AG04449 (cell line): Measurements from ENCODE around the gene NCAPG.
A peak's percentile ranks its signal among the peaks of the same experiment; 100 is the strongest.

Experiments
- CTCF ChIA-PET: fragments of 350-600 bp; formaldehyde crosslinking; extraction: SDS; loops from one replicate; lab custom pipeline; 2021; ENCODE audit warnings: antibody characterized with exemption; lab: Yijun Ruan, JAX
- POLR2A ChIA-PET: fragments of 400-600, 350-600 bp; formaldehyde crosslinking; extraction: SDS; loops from one replicate; lab custom pipeline; 2020; ENCODE audit warnings: antibody characterized with exemption, inconsistent platforms; lab: Yijun Ruan, JAX
- DNase-seq: peaks from one replicate; pipeline ENCODE4 v3.0.0-alpha.2; 2010; ENCODE audit warnings: low read depth, low spot score
- H3K4me3 ChIP-seq: 2 replicates; pipeline ENCODE4 v1.5.1; 2011; ENCODE audit warnings: low read depth, mild to moderate bottlenecking, control low read depth, low read length
- CTCF ChIP-seq: IDR thresholded peaks from one replicate; pipeline ENCODE4 v1.5.1; 2011; ENCODE audit warnings: mild to moderate bottlenecking, moderate library complexity, low read length, control low read depth, inconsistent platforms; ENCODE audit not compliant: insufficient read depth; ENCODE audit errors: missing control alignments

NCAPG gene

GRCh38 chr4:17807446-17807845 is 3.3 kb upstream of the NCAPG start:
- peak overlapping the region; percentile 35 for H3K4me3 ChIP-seq
- TF ChIP-seq CTCF, result no peak
- DNase-seq, result no peak
- POLR2A ChIA-PET, result interaction anchor here (0.6 to 0.9 kb wide), 2 partner anchors 10 to 193 kb away, joined by 3 read pairs; partner anchors contain the start of gene MED28
- CTCF ChIA-PET, result interaction anchor here (1.0 to 7.6 kb wide), 18 partner anchors 10 to 788 kb away, joined by 3 to 123 read pairs (median 6); partner anchors contain the start of genes FAM184B and MED28

- ChIA-PET POLR2A (interaction anchor here (0.9 kb wide), 1 partner anchor 261 kb away, joined by 5 read pairs; no protein-coding TSS in a partner anchor), CTCF (interaction anchor here (0.6 to 7.6 kb wide), 10 partner anchors 7 to 262 kb away, joined by 3 to 123 read pairs (median 5); partner anchors contain the start of gene MED28)
- H3K4me3 ChIP-seq, result peak overlapping the region; percentile 87
- no peak for DNase-seq
- no peak for TF ChIP-seq CTCF
These were observed 1.1 kb upstream of the NCAPG start for GRCh38 chr4:17809667-17810066.

- CTCF ChIA-PET, result interaction anchor here (7.6 kb wide), 1 partner anchor 264 kb away, joined by 123 read pairs; no protein-coding TSS in a partner anchor
- peak overlapping the region; percentile 82 for H3K4me3 ChIP-seq
- DNase-seq, result no peak
- POLR2A ChIA-PET, result interaction anchor here (1.0 kb wide), 2 partner anchors 12 to 211 kb away, joined by 3 to 4 read pairs; no protein-coding TSS in a partner anchor
- TF ChIP-seq CTCF, result no peak
These were observed 362 bp downstream of the NCAPG start for GRCh38 chr4:17811078-17811603.

- ChIA-PET CTCF (interaction anchor here (0.7 kb wide), 1 partner anchor 263 kb away, joined by 3 read pairs; no protein-coding TSS in a partner anchor), POLR2A (no interaction called here)
- no peak for DNase-seq
- H3K4me3 ChIP-seq, result peak overlapping the region; percentile 82
- no peak for TF ChIP-seq CTCF
These were observed 1.3 kb downstream of the NCAPG start for GRCh38 chr4:17812125-17812524.

GRCh38 chr4:17812801-17813200 is 2.0 kb downstream of the NCAPG start:
- peak overlapping the region; percentile 82 for H3K4me3 ChIP-seq
- POLR2A ChIA-PET, result no interaction called here
- DNase-seq, result no peak
- TF ChIP-seq CTCF, result no peak
- CTCF ChIA-PET, result interaction anchor here (0.7 kb wide), 1 partner anchor 264 kb away, joined by 3 read pairs; no protein-coding TSS in a partner anchor

GRCh38 chr4:17814140-17814539 is 3.4 kb downstream of the NCAPG start:
- CTCF ChIA-PET, result interaction anchor here (1.5 to 3.9 kb wide), 2 partner anchors 12 to 779 kb away, joined by 3 to 38 read pairs; no protein-coding TSS in a partner anchor

More at GRCh38 chr4:17814140-17814539, 3.4 kb downstream of the NCAPG start:
- DNase-seq, result no peak
- POLR2A ChIA-PET, result no interaction called here
- no peak for TF ChIP-seq CTCF
- peak overlapping the region; percentile 6 for H3K4me3 ChIP-seq
